HG02970 (cell line): Measurements from ENCODE around the gene ANK2.

Experiments used
- ATAC-seq: cut with Tn5 transposase; IDR thresholded peaks from one replicate; pipeline ENCODE4 v1.9.1; 2021; ENCODE audit warnings: mild to moderate bottlenecking, moderate library complexity, moderate number of reproducible peaks; ENCODE audit not compliant: unreplicated experiment, low FRiP score

ANK2 gene

DNA sequence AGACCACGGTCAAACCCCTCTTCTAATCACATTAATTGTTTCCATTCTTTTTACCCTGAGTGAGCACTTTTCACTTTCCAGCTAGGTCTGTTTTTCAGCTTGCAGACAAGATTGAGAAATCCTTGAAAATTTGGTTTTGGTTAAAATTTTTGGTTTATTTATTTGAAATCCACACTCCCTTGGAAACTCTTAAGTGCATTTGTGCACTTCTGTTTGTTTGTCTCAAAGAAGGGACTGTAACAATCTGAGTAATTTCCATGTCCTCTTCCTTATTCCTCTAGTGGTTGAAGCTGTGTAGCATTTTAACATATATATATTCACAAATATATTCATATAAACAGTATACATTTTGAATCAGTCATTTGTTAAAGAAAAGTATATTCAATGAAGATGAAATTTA is 333.3 kb downstream of the ANK2 start:
- no peak for ATAC-seq

DNA sequence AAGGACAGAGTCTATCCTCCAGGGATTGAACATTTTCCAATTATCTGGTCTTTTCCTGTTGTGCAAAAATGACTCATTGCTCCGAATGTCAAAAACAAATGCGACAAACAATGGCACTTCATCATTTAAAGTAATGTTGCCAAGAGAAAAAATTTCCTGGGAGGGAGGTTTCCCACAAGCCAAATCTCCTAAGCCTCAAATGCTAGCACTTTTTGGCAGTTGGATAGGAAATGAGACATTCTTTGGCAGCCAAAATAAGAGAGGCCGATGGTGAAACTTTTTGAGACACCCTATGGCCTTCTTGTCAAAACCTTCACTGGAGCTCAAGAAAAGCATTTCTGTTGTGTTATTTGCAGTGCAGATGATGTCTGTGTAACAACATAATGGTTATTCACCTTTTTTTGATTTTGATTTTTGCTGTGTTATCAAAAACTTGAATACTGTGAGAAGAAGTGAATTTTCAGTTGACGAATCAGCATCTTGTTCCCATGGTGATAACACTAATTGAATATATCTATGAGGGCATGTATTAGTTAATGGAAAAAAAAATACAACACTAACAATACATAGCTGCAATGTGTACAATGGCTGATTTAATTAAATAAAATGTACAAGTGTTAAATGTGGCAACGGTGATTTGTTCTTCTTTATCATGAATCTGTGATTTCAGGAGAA is 333.8 kb downstream of the ANK2 start:
- no peak for ATAC-seq

DNA sequence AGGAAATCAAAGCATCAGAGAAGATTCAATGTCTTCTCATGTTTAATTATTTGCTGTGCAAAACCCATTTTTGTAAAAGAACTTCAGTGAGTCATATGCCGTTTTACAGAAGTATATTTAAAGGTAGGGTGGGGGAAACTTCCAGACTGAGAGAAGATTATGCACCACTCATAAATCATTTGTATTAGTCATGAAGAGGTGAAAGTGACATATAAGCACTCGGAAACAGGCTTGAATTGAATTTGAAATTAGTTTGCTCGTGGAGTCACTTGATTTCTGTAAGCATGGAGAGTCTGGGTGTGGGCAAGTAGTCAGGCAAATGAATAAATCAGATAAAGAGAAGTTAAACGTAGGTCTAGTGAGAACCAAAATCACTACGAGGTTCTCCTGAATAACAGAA is 335.1 kb downstream of the ANK2 start:
- ATAC-seq = no peak

DNA sequence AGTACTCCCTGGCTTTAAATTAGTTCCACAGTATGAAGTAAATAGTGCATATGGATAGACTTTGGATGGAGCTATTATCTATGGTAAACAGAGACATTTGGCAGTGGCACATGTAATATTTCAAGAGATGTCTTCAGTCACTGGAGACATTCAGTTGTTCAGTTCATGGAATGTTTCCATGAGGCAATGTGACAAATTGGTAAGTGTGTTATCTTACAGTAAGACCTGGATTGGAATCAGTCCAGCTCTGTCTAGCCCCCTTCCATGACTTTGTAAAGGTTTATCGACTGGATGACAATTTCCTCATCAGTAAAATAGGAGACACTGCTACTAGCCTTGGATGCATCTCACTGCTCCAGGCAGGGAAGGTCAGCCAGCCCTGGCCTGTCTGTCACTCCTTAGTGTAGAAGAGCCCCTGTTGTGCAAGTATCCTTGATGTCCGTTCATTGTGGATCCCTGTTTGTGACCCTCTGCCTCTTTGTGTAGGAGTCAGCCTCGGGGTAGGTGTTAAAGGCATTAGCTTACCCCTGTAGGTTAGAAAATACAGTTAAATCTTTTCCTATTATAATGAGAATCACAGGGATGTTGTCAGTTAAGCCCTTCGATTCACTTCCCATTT is 335.9 kb downstream of the ANK2 start:
- ATAC-seq = no peak

DNA sequence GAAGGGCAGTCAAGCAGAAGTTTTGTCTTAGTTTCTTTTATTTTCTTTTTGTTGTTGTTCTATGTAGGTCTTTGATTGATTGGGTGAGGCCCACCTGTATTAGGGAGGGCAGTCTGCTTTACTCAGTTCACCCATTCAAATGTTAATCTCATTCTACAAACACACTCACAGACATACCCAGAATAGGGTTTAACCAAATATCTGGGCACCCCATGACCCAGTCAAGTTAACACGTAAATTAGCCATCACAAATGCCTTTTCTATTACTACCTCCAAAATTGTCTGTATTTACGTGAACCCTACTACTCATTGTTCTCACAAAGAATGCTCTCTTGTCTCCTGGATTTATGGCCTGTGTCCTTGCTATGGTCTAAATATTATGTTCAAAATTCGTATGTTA is 339.7 kb downstream of the ANK2 start:
- no peak for ATAC-seq

DNA sequence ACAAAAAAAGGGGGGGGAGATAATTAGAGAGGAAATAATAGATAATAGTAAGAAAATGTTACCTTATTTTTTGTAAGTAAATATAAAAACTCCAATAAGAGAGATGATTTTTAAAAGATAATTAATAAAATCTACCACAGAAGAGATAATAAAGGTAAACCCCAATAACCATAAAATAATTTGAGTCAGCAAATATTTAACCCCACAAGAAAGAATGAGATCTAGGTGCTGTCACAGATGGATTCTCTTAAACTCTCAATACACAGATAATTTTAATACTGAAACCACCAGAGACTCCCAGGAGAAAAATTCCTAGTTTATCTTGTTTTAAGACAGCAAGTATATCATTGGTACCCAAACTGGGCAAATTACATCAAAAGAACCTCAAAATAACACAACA is 341.4 kb downstream of the ANK2 start:
- ATAC-seq = no peak

DNA sequence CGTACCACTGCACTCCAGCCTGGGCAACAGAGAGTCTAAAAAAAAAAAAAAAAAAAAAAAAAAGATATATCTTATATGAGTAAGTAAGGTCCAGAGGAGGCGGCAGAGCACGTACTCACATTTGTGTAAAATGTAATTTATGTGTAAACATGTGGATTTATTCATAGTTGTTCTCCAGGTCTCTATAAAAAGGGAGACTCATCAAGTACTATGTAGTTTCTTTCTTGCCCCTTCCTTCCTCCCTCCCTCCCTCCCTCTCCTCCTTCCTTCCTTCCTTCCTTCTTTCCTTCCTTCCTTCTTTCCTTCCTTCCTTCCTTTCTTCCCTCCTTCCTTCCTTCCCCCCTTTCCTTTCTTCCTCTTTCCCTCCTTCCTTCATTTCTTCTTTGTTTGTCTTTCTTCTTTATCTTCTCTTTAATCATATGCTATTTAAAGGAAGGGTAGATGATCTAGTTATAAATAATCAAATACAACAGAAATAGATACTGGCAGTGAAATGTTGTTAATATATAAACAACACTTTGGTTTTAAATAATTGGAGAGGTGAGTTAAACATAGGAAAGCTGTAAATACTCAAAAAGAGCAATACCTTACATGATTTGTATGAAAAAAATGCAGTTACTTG is 344.8 kb downstream of the ANK2 start:
- no peak for ATAC-seq

DNA sequence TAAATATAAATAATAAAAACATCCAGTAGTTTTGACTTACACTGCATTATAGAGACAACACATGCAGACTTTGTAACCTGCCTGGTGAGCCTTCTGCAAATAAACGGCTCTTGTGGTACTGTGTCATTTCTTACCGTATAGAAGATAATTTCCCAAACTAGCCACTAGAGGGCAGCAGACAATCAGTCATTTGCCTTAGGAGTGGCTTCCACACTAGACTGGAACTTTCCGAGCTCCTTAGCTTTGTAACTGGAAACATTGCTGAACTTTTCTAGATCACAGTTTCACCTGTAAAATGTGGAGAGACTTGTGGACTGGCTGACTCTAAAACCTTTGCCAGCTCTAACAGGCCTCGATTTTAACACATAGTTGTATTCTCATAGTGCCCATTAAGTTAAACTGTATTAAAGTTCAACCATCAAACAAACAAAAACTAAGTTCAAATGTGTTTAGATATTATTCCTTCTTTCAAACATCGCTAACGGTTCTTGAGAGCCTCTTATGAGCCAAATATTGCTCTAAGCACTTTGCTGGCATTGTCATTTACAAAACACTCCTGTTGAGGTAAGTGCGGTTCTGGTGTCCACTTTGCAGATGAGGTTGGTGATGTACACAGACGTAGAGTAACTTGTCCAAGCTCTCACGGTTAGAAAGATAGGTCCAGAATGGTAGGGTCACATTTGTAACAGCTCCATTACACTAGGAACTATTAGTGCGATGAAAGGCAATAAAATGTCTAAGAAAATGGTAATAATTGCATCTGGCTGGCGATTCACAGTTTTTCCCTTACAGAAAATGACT is 345.5 kb downstream of the ANK2 start:
- ATAC-seq = peak; percentile 84

DNA sequence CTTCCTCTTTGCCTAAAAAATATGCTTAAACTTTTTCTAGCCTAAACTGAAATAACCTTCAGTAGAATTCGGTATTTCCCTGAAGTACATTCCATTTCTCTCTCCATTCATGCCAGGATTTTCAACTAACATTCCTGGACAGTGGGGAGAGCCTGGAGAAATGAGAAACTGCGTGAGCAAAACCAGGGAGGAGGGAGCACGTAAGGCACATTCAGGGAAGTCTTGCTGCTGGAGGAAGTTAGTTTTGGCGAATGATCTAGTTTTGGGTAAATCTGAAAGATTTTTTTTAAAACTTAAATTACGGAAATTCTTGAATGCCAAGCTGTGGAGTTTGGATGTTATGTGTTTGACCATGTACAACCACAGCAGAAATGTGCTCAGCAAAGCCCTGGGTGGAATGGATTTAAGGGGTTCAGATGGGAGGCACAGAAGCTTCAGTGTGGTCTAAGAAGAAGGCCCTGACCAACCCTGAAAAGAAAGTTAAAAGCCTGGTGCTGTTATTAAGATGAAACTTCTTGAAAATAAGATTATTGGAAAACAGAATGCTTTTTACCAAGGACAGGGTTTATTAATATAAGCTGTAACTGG is 347.8 kb downstream of the ANK2 start:
- no peak for ATAC-seq

DNA sequence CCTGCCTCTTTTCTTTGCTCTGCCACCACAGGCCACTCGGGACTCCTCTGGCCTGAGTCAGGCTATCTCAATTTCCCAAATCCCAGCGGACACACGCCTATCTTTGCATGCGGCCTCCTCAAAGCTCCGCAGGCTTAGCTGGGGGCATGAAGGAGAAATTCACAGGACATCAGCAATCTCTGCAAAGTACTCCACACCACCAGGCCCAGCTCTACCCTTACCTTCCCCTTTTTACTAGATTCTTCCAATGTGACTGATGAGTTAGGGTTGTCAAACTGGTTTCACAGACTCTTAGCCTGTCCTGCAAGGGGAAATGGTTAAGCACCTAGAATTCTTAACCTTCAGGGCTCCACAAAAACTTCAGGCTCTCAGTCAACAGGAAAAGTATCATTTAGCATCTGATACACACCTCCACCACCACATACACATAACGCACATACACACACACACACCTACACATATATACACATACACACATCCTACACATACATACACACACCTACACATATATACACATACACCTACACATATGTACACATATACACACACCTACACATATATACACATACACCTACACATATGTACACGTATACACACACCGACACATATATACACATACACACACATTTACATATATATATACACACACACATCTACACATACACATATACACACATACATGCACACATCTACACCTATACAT is 349.1 kb downstream of the ANK2 start:
- no peak for ATAC-seq

DNA sequence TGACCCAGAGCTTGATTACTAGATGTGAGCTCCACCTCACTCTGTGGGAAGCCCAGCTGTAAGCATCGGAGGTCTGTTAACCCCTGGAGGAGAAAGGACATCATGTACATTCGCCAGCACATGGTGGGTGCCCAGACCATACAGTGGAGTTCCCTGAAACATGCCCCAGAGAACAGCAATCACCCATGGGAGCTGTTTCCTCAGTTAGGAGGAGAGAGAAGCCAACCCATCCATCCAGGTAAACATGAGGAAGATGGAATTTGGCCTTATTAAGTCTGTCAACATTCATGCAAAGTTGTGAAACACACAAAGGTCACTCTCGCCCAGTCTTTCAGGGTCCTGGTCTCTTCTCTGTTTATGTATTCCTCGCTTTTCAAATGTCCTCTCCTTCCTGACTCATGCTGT is 354.7 kb downstream of the ANK2 start:
- ATAC-seq = no peak

DNA sequence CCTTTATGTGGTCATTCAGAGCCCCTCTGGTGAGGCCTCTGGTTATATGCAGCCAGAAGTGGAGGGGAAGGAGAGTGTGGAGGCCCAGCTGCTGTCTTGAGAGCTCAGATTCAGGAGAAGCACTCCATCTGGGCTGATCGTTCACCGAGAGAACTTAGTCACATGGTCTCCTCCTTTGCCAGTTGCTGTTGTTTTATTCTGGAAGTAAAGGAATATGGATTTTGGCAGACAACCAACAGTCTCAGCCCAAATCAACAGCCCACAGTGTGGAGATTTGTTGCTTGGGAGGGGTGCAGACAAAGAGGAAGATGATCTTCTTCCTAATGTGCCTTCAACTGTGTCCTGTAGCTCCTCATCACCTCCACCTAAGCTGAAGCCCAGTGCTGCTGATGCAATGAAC is 355.4 kb downstream of the ANK2 start:
- ATAC-seq = no peak

DNA sequence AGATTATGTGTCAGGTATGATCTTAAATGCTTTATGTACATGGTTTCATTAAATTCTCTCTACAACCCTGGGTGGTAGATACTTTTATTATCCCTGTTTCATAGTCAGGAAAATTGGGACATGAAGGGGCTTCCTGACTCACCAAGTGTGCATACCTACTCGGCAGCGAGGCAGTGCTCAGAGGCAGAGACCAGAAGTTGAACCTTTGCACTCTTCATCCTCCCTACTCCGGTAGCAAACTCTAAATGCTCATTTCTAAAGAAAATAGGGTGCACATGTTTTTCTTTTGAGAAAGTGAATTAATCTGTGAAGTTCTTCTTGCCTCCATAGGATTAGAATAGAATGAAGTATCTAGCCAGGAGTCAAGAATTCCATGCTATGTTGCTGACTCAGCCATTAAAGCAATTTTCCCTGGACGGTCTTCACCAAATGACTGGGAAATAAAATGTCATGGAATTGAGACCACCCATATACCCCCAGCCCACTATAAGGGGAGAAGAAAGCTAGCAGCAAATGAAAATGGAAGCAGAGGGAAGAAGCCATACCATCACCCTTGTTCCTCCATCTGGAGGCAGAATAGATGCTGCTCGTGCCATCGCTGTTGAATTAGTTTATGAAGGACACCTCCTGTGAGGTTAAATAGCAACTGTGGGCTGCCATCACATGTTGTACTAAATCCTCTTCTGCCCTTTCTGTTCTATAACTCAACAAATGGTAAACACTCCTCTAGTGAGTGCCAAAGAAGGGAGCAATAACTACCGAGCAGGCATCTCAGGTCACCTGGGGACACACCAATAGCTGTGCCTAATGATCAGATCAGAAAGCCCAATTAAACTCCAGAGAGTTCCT is 356.6 kb downstream of the ANK2 start:
- no peak for ATAC-seq

DNA sequence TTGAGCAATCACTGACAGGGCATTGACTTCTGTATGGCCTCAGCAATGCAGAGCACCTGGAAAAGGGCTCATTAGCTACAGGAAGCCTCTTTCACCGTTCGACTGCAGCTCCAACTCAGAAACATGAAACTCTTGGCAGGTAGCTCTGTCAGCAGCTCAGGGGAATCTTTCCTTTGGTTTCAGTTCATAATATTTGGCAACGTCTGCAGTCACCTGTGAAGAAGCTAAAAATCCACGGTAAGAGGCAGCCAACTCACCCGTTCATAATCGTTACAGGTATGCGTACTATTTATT is 357.2 kb downstream of the ANK2 start:
- no peak for ATAC-seq

DNA sequence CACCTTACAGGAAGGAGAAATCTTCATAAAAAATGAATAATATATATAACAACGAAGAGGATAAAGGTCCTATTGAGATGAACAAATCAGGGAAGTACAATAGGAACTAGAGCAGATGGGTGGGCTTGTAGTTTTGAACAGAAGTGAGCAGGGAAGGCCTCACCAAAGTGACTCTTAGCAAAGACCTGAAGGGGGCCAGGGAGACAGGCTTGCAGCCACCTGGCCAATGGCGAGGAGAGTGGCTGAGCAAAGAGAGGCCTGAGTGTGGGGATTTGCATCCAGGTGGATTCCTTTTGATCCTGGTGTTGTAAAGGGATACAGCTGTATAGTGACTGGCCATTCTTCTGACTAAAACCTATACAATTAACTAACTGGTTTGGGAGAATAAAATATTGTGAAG is 358.0 kb downstream of the ANK2 start:
- ATAC-seq = no peak

DNA sequence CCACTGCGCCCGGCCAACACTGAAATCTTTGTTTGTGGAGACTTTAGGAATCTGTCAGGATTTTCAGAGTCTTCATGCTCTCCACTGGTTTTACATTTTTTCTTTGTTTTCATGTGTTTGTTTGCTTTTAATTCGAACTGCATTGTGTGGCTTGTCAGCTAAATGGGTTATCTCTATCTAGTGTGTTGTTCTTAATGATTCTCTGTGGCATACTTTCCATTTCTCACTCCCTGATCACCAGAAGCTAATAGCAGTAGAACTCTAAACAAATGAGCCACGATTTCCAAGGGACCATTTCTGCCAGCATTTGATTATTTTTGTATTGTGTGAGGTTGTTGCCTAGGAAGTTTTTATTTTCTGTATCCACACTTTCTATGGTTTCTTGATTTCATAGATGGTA is 359.7 kb downstream of the ANK2 start:
- no peak for ATAC-seq

DNA sequence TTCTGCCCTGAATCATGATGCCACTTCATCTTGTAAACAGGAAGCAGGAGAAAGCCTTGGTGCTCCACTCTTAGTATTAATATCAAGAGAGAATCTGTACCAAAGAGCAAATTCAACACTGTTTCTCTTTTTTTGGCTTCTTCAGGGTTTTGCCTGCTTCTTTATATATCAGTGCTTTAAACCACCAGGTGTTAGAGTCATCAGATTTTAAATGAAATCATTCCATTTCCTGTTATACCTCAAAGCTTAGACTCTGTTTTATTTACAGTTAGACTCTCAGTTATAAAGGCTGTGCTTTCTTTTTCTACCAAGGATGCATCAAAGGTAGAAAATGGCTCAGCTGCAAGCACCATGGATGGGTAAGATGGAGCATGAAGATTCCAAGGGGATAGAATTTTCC is 361.2 kb downstream of the ANK2 start:
- ATAC-seq = no peak

DNA sequence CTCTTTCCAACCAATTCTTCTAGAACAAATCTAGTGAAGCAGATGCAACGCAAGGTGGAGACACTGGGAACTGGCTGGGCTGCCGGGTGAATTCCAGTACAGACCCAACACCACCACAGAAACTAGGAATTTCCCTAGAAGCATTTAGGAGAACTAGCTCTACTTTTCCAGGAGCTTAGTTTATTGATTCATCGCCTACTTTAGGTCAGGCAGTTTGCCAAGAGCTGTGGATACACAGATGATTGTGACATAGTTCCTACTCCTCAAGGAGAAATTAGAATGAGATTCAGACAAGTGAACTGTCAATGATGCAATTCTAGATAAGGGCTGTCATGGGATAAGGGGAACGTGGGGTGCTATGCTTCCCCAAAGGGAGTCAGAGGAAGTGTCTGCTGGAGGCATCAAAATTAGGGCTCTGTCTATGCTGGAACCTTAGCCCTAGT is 362.1 kb downstream of the ANK2 start:
- ATAC-seq = no peak

DNA sequence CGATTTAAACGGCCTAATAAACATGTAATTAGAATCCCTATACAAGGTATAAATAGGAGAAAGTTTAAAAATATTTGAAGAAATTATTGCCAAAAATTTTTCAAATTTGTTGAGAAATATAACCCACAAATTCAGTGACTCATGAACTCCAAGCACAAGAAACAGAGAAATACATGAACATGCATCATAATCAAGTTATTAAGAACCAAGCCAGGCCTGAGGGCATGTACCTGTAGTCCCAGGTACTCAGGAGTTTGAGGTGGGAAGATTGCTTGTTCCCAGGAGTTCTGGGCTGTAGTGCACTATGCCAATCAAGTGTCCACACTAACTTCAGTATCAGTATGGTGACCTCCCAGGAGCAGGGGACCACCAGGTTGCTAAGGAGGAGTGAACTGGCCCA is 370.2 kb downstream of the ANK2 start:
- no peak for ATAC-seq

DNA sequence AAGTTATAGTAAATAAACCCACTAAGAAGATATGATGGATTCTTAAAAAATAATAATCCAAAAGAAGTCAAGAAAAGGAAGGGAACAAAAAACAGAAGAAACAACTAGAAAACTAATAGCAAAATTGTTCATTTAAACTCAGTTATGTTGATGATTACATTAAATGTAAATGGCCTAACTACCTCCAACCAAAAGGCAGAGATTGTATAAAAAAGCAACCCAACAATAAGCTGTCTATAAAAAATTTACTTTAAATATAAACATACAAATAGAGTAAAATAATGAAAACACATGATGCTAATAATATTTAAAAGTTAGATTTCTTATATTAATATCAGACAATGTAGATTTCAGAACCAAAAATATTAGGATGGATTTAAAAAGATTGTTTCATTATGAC is 371.5 kb downstream of the ANK2 start:
- ATAC-seq = no peak
